Measurements from ENCODE around the gene PRR14.
A peak's percentile ranks its signal among the peaks of the same experiment; 100 is the strongest.
"Not testable (repeated sequence)": the region's sequence is repeated elsewhere in the genome, so short reads cannot be mapped to it uniquely, and the experiment has no call there.

PRR14 gene

GRCh38 chr16:30696646-30697045 lies 45.9 kb downstream of the PRR14 start:
- DNase-seq: not testable (repeated sequence)

- DNase-seq: no peak
Measured at GRCh38 chr16:30697264-30698138, 46.7 kb downstream of the PRR14 start.

- DNase-seq: peak; percentile 98
Measured at GRCh38 chr16:30698139-30698815, 47.5 kb downstream of the PRR14 start.

GRCh38 chr16:30698816-30699614 lies 48.3 kb downstream of the PRR14 start, which contains the start of gene SRCAP:
Gene SRCAP (plus strand): TSS chr16:30699171. CDS start chr16:30700825, 1,654 bp downstream.
- peak; percentile 84 for DNase-seq

GRCh38 chr16:30699615-30700099 lies 48.9 kb downstream of the PRR14 start:
- no peak for DNase-seq

GRCh38 chr16:30700491-30700890 lies 49.7 kb downstream of the PRR14 start:
- no peak for DNase-seq

GRCh38 chr16:30700971-30701370 lies 50.2 kb downstream of the PRR14 start:
- DNase-seq: no peak

GRCh38 chr16:30703071-30703470 lies 52.3 kb downstream of the PRR14 start:
- not testable (repeated sequence) for DNase-seq

GRCh38 chr16:30703971-30704370 lies 53.2 kb downstream of the PRR14 start:
- DNase-seq: no peak

Measured in activated T-cell treated with anti-CD3 and anti-CD28 coated beads for 4 hours (primary cell).